ENCODE data around the gene PEX11B.

PEX11B gene

DNA sequence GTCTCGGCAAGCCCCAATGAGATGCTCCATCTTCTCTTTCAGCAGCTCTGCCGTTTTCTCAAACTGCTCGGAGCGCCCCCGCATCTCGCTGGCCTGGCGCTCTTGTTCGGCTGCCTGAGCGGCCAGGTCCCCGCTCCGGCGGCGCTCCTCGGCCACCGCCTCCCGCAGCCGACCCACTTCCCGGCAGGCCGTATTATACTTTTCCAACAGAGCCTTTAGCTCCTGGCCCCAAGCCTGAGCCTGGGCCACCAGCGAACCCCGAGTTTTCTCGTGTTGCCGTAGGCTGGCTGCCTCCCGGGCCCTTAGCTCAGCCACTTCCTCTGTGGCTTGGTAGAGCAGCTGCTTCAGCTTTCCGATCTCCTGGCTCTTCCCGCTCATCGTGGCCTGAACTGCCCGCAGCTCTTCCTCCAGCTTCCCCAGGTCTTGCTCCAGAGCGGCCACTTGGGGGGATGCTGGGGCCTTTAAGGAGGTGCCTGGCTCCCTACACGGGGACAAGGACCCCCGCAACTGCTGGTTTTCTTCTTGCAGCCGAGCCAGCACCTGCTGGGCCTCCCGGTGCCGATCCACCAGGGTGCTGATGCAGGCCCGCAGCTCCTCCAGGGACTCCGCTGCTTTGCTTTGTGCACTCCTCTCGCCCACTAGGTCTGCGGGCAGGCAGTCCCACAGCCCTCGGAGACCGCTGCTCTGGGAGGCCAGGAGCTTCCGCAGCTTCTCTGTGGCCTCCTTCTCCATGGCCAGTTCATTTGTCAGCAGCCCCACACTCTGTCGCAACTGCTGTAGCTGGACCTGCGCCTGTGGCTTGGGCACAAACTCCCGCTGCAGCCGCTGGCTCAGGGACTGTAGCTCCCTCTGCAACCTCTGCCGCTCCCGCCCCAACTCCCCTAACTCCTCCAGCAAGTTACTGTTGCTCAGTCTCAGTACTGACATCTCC is 46.3 kb downstream of the PEX11B start:
- peak overlapping the region; percentile 57 for H3K4me3 ChIP-seq (ENCODE audit: low read depth, low read length)
- TF ChIP-seq, protein P1, sequence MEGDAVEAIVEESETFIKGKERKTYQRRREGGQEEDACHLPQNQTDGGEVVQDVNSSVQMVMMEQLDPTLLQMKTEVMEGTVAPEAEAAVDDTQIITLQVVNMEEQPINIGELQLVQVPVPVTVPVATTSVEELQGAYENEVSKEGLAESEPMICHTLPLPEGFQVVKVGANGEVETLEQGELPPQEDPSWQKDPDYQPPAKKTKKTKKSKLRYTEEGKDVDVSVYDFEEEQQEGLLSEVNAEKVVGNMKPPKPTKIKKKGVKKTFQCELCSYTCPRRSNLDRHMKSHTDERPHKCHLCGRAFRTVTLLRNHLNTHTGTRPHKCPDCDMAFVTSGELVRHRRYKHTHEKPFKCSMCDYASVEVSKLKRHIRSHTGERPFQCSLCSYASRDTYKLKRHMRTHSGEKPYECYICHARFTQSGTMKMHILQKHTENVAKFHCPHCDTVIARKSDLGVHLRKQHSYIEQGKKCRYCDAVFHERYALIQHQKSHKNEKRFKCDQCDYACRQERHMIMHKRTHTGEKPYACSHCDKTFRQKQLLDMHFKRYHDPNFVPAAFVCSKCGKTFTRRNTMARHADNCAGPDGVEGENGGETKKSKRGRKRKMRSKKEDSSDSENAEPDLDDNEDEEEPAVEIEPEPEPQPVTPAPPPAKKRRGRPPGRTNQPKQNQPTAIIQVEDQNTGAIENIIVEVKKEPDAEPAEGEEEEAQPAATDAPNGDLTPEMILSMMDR (IDR thresholded peaks at IDR 0.05; ENCODE audit: low read depth, low read length), result no peak

DNA sequence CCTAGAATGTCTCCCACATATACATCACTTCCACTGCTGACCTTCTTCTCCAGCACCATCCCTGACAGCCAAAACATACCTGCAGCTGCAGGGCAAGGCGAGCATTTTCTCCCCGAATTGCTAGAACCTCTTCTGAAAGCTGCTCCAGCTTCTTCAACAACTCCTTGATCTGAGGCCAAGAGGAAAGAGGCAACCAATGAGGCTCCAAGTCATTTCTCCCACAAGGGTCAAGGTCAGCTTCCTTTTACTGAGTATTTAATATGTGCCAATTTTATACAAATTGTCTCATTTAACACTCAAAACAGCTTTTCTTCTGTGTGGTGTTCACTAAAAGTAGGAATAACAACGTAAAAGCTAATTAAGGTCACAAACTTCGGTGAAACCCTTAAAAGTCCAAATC is 50.3 kb downstream of the PEX11B start:
- TF ChIP-seq, protein P1 (IDR thresholded peaks at IDR 0.05; ENCODE audit: low read depth, low read length), result no peak
- no peak overlapping the region for H3K4me3 ChIP-seq (ENCODE audit: low read depth, low read length)

DNA sequence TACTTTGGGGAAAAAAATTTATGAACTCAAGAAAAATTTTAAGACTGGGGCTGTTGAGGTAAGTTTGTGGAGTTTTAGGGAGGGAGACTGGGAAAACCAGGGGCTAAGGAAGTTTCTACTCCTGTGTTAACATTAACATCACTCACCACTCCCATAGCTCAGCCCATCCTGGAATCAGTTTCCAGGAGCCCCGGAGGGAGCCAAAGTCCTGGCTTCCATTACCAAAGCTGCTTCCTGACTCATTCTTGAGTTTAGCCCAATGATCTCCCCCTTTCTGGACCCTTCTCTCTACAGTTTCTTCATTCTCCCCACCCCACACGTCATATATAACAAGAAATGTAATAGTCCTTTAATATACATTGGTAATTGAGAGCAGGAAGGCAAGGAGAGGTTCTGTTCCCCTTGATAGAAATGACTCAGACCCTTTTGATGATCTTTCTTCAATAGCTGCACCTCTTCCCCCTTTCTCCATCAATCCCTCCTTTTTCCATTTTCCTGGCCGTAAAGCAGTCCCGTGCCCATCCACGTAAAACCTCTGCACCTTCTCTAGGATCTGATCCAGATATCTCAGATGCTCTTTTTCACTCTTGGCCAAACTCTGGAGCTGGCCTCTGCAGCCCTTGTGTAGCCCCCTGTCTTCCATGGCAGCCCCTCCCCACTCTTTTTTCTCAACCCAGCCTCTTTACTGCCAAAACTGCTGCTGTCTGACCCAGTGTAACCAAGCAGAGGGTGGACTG is 55.1 kb downstream of the PEX11B start:
- no peak overlapping the region for H3K4me3 ChIP-seq (ENCODE audit: low read depth, low read length)
- TF ChIP-seq, protein P1 (IDR thresholded peaks at IDR 0.05; ENCODE audit: low read depth, low read length), result no peak
